ENCODE results near the gene OPCML. TPM values are rescaled to one million over a fixed set of nuclear protein-coding genes. Genes with fewer than 3 reads are reported as not detected.

Gene OPCML
- total RNA-seq, 1 experiment from 2014 or later = not detected

DNA sequence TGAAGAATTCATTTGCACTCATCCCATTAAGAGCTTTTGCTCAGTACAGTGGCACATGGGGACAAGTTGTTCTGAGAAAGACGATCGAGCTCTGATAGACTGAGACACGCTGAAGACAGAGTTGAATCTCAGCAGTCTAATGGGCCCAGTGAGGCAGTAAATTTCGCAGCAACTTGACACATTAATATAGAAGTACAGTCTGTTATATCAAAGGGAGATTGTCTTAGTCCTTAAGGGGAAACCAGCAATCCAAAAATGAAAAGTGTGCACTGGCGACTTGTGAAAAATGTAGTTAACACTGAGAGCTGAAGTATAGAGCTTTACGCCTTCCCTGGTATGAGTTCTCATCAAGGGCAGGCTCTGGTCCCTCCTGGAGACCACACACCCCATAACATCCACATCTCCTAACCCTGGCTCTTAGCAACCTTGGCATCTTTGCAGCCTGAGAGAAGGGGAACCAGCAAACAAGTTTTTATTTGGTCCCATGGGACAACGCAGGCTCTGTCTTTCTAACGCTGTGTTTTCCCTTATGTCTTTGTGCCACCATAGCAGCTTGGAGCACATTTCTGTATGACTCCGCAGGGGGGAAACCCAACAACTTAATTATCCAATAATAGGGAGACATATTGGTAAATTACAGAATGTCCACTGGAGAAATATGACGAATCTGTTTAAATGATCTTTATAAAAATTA lies 952.5 kb downstream of the OPCML start:
- no peak for ATAC-seq
- in situ Hi-C loops (cut with HindIII; ENCODE audit: low pct_unique_long_range_greater_than_20kb, low sequenced_read_pairs) = no loop called here
- TF ChIP-seq POLR2AphosphoS5 (IDR thresholded peaks at IDR 0.05; ENCODE audit: low read depth, low read length) = no peak
- TF ChIP-seq, protein P1, sequence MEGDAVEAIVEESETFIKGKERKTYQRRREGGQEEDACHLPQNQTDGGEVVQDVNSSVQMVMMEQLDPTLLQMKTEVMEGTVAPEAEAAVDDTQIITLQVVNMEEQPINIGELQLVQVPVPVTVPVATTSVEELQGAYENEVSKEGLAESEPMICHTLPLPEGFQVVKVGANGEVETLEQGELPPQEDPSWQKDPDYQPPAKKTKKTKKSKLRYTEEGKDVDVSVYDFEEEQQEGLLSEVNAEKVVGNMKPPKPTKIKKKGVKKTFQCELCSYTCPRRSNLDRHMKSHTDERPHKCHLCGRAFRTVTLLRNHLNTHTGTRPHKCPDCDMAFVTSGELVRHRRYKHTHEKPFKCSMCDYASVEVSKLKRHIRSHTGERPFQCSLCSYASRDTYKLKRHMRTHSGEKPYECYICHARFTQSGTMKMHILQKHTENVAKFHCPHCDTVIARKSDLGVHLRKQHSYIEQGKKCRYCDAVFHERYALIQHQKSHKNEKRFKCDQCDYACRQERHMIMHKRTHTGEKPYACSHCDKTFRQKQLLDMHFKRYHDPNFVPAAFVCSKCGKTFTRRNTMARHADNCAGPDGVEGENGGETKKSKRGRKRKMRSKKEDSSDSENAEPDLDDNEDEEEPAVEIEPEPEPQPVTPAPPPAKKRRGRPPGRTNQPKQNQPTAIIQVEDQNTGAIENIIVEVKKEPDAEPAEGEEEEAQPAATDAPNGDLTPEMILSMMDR (IDR thresholded peaks at IDR 0.05) = no peak
- TF ChIP-seq SIN3A (IDR thresholded peaks at IDR 0.05; ENCODE audit: borderline replicate concordance, insufficient read depth, low read depth, low read length) = no peak
- TF ChIP-seq, protein P2, sequence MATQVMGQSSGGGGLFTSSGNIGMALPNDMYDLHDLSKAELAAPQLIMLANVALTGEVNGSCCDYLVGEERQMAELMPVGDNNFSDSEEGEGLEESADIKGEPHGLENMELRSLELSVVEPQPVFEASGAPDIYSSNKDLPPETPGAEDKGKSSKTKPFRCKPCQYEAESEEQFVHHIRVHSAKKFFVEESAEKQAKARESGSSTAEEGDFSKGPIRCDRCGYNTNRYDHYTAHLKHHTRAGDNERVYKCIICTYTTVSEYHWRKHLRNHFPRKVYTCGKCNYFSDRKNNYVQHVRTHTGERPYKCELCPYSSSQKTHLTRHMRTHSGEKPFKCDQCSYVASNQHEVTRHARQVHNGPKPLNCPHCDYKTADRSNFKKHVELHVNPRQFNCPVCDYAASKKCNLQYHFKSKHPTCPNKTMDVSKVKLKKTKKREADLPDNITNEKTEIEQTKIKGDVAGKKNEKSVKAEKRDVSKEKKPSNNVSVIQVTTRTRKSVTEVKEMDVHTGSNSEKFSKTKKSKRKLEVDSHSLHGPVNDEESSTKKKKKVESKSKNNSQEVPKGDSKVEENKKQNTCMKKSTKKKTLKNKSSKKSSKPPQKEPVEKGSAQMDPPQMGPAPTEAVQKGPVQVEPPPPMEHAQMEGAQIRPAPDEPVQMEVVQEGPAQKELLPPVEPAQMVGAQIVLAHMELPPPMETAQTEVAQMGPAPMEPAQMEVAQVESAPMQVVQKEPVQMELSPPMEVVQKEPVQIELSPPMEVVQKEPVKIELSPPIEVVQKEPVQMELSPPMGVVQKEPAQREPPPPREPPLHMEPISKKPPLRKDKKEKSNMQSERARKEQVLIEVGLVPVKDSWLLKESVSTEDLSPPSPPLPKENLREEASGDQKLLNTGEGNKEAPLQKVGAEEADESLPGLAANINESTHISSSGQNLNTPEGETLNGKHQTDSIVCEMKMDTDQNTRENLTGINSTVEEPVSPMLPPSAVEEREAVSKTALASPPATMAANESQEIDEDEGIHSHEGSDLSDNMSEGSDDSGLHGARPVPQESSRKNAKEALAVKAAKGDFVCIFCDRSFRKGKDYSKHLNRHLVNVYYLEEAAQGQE (IDR thresholded peaks at IDR 0.05; ENCODE audit: insufficient read depth in 1 of 2, low read depth in 2 of 2, low read length in 1 of 2) = no peak
- TF ChIP-seq TCF7L2 (IDR thresholded peaks at IDR 0.05; ENCODE audit: low read depth, low read length) = no peak

GRCh38 chr11:132579136-132579535 lies 953.2 kb downstream of the OPCML start:
- no peaks in the 10 kb centered on the region; the same call in 1 of the 2 replicates for H3K9me3 ChIP-seq (ENCODE audit: control insufficient read depth, insufficient read depth, low read depth, low read length)
- TF ChIP-seq TCF7L2 (IDR thresholded peaks at IDR 0.05; ENCODE audit: low read depth, low read length) = no peak
- TF ChIP-seq POLR2AphosphoS5 (IDR thresholded peaks at IDR 0.05; ENCODE audit: low read depth, low read length) = no peak
- TF ChIP-seq, protein P1 (IDR thresholded peaks at IDR 0.05) = no peak
- TF ChIP-seq, protein P2 (IDR thresholded peaks at IDR 0.05; ENCODE audit: insufficient read depth in 1 of 2, low read depth in 2 of 2, low read length in 1 of 2) = no peak
- TF ChIP-seq SIN3A (IDR thresholded peaks at IDR 0.05; ENCODE audit: borderline replicate concordance, insufficient read depth, low read depth, low read length) = no peak
- intact Hi-C loops (cut with micrococcal nuclease; ENCODE audit: unreplicated experiment) = no loop called here
- in situ Hi-C loops (cut with HindIII; ENCODE audit: low pct_unique_long_range_greater_than_20kb, low sequenced_read_pairs) = no loop called here
- ChIA-PET POLR2A (no interaction called here), CTCF (no interaction called here)
- H3K4me1 ChIP-seq (ENCODE audit: control insufficient read depth, insufficient read depth, low read length) = no peaks in the 10 kb centered on the region
- no peaks in the 10 kb centered on the region for H3K36me3 ChIP-seq (ENCODE audit: control insufficient read depth, insufficient read depth, low read length)
- H3K27me3 ChIP-seq (ENCODE audit: control insufficient read depth, insufficient read depth, low read length) = no peaks in the 10 kb centered on the region
- BruUV-seq (replicated peaks) = no TSS peak
- no peak overlapping the region for H3K4me3 ChIP-seq (ENCODE audit: low read depth in 2 of 2, low read length in 2 of 2)
- H3K27ac ChIP-seq (ENCODE audit: low read length) = no peak overlapping the region
- no peak for DNase-seq (ENCODE audit: low read depth, low spot score)
- no peak for ATAC-seq

More for the DNA sequence above, 952.5 kb downstream of the OPCML start:
- intact Hi-C loops (cut with micrococcal nuclease; ENCODE audit: unreplicated experiment) = no loop called here
- Histone ChIP-seq H3K4me1 (ENCODE audit: control insufficient read depth, insufficient read depth, low read length) (no peaks in the 10 kb centered on the region), H3K27me3 (ENCODE audit: control insufficient read depth, insufficient read depth, low read length) (no peaks in the 10 kb centered on the region), H3K27ac (ENCODE audit: low read length) (no peak overlapping the region), H3K9me3 (ENCODE audit: control insufficient read depth, insufficient read depth, low read depth, low read length) (no peaks in the 10 kb centered on the region; the same call in 1 of the 2 replicates), H3K36me3 (ENCODE audit: control insufficient read depth, insufficient read depth, low read length) (no peaks in the 10 kb centered on the region), H3K4me3 (ENCODE audit: low read depth in 2 of 2, low read length in 2 of 2) (no peak overlapping the region)
- no peak for DNase-seq (ENCODE audit: low read depth, low spot score)
- CTCF ChIA-PET = no interaction called here
- POLR2A ChIA-PET = no interaction called here
- BruUV-seq (replicated peaks) = no TSS peak
